Measurements from ENCODE around the gene FOSL1. TPM values are rescaled to one million over a fixed set of nuclear protein-coding genes. Genes with fewer than 3 reads are reported as not detected.

The FOSL1 gene
- total and polyA plus RNA-seq, 2 of the 13 experiments (the other 11 are each of a cell fraction or from before 2014, with no cell fraction given), result 4.0 to 4.1 TPM

DNA sequence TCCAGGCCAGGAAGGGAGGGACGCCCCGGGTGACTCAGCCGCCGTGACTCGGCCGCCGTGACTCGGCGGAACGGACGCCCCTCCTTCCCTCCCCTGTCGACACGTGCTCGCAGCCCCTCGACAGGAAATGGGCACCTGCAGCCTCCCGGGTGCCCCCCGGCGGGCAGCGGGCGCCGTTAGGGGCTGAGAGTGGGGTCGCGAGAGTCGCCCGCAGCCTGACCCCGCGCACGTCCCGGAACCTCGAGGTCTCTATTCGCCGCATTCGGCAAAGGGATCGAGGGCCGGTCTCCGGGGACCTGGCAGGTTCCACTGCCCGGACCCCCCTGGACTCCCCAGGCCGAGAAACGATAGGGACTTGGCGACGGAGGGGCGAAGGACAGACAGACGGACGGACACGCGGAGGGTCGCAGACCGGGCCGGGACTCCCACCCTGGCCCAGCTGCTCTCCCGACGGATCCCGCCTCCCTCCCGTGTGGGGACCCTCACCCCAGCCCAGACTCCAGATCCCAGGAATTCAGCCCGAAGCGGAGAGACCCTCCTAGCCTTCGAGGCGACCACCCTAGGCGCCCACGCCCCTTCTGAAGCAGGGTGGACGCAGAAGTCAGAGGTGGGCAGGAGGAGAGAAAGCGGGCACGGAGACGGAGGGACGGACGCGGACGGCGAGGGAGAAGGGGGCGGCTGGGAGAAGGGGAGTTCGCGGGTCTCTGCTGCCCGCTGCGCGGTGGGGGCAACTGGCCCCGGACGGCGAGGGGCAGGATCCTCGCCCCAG, 648 bp downstream of the FOSL1 start (continued):
- TF ChIP-seq, protein P1, sequence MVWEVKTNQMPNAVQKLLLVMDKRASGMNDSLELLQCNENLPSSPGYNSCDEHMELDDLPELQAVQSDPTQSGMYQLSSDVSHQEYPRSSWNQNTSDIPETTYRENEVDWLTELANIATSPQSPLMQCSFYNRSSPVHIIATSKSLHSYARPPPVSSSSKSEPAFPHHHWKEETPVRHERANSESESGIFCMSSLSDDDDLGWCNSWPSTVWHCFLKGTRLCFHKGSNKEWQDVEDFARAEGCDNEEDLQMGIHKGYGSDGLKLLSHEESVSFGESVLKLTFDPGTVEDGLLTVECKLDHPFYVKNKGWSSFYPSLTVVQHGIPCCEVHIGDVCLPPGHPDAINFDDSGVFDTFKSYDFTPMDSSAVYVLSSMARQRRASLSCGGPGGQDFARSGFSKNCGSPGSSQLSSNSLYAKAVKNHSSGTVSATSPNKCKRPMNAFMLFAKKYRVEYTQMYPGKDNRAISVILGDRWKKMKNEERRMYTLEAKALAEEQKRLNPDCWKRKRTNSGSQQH (CRISPR knock-in tag; IDR thresholded peaks at IDR 0.05; ENCODE audit: low read depth), result no peak
- peak; percentile 19; the same call in 1 of the 2 replicates for TF ChIP-seq ESRRA (CRISPR knock-in tag; IDR thresholded peaks at IDR 0.05; ENCODE audit: low read depth)
- TF ChIP-seq, protein P2, sequence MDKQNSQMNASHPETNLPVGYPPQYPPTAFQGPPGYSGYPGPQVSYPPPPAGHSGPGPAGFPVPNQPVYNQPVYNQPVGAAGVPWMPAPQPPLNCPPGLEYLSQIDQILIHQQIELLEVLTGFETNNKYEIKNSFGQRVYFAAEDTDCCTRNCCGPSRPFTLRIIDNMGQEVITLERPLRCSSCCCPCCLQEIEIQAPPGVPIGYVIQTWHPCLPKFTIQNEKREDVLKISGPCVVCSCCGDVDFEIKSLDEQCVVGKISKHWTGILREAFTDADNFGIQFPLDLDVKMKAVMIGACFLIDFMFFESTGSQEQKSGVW (CRISPR knock-in tag; IDR thresholded peaks at IDR 0.05; ENCODE audit: borderline replicate concordance), result 0 out of 2 replicates have a peak, but pooled peaks have one; percentile 33
- TF ChIP-seq ZNF724P (CRISPR knock-in tag; IDR thresholded peaks at IDR 0.05; ENCODE audit: borderline replicate concordance), result 0 out of 2 replicates have a peak, but pooled peaks have one; percentile 43
- TF ChIP-seq ZNF430 (CRISPR knock-in tag; IDR thresholded peaks at IDR 0.05), result peak; percentile 69; the same call in 1 of the 2 replicates
- no peak for TF ChIP-seq HDAC6 (IDR thresholded peaks at IDR 0.05; ENCODE audit: low read depth, low read length)
- no peak for TF ChIP-seq ATF5 (CRISPR knock-in tag; IDR thresholded peaks at IDR 0.05; ENCODE audit: low read depth)
- TF ChIP-seq GABPB1 (CRISPR knock-in tag; IDR thresholded peaks at IDR 0.05), result peak; percentile 90
- peak; percentile 82; the same call in 1 of the 2 replicates for TF ChIP-seq ARNTL (CRISPR knock-in tag; IDR thresholded peaks at IDR 0.05)
- peak; percentile 92 for TF ChIP-seq RNF2 (conservative IDR thresholded peaks at IDR 0.05; ENCODE audit: low read depth)
- TF ChIP-seq YEATS4 (CRISPR knock-in tag; IDR thresholded peaks at IDR 0.05; ENCODE audit: borderline replicate concordance), result peak; percentile 53; the same call in 1 of the 2 replicates
- 0 out of 2 replicates have a peak, but pooled peaks have one; percentile 44 for TF ChIP-seq ZNF224 (CRISPR knock-in tag; IDR thresholded peaks at IDR 0.05)
- peak; percentile 72; the same call in 1 of the 2 replicates for TF ChIP-seq KDM5B (CRISPR knock-in tag; IDR thresholded peaks at IDR 0.05; ENCODE audit: borderline replicate concordance)
- TF ChIP-seq NR2F1 (CRISPR knock-in tag; IDR thresholded peaks at IDR 0.05), result no peak
- TF ChIP-seq NFYB (CRISPR knock-in tag; IDR thresholded peaks at IDR 0.05), result no peak
- TF ChIP-seq LCORL (IDR thresholded peaks at IDR 0.05), result no peak
- TF ChIP-seq LCORL (CRISPR knock-in tag; IDR thresholded peaks at IDR 0.05), result peak; percentile 61
- TF ChIP-seq, protein P3, sequence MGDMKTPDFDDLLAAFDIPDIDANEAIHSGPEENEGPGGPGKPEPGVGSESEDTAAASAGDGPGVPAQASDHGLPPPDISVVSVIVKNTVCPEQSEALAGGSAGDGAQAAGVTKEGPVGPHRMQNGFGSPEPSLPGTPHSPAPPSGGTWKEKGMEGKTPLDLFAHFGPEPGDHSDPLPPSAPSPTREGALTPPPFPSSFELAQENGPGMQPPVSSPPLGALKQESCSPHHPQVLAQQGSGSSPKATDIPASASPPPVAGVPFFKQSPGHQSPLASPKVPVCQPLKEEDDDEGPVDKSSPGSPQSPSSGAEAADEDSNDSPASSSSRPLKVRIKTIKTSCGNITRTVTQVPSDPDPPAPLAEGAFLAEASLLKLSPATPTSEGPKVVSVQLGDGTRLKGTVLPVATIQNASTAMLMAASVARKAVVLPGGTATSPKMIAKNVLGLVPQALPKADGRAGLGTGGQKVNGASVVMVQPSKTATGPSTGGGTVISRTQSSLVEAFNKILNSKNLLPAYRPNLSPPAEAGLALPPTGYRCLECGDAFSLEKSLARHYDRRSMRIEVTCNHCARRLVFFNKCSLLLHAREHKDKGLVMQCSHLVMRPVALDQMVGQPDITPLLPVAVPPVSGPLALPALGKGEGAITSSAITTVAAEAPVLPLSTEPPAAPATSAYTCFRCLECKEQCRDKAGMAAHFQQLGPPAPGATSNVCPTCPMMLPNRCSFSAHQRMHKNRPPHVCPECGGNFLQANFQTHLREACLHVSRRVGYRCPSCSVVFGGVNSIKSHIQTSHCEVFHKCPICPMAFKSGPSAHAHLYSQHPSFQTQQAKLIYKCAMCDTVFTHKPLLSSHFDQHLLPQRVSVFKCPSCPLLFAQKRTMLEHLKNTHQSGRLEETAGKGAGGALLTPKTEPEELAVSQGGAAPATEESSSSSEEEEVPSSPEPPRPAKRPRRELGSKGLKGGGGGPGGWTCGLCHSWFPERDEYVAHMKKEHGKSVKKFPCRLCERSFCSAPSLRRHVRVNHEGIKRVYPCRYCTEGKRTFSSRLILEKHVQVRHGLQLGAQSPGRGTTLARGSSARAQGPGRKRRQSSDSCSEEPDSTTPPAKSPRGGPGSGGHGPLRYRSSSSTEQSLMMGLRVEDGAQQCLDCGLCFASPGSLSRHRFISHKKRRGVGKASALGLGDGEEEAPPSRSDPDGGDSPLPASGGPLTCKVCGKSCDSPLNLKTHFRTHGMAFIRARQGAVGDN (CRISPR knock-in tag; IDR thresholded peaks at IDR 0.05), result peak; percentile 97
- TF ChIP-seq BCL3 (CRISPR knock-in tag; IDR thresholded peaks at IDR 0.05), result peak; percentile 86; the same call in 1 of the 2 replicates
- TF ChIP-seq HES4 (CRISPR knock-in tag; IDR thresholded peaks at IDR 0.05; ENCODE audit: borderline replicate concordance), result peak; percentile 32; the same call in 1 of the 2 replicates
